CD4-positive, CD25-positive, alpha-beta regulatory T cell (primary cell): ENCODE measurements around the gene PRKAR1B. TPM values are rescaled to one million over a fixed set of nuclear protein-coding genes. Genes with fewer than 3 reads are reported as not detected.
A peak's percentile ranks its signal among the peaks of the same experiment; 100 is the strongest.
"Not testable (repeated sequence)": the region's sequence is repeated elsewhere in the genome, so short reads cannot be mapped to it uniquely, and the experiment has no call there.

ENCODE experiments used
- ATAC-seq, 2 donors: fragments of 150-1000 bp; cut with Tn5 transposase; one replicate each; pipeline ENCODE4 v1.10.0; 2021; ENCODE audit warnings: low read depth in 2 of 2, moderate number of reproducible peaks in 2 of 2, moderate library complexity in 1 of 2
- DNase-seq, 3 donors: peaks; one replicate each; pipeline versions ENCODE4 v3.0.0 to v3.0.0-alpha.2; 2012 to 2022; ENCODE audit warnings: mixed read lengths in 1 of 3
- H3K27ac ChIP-seq: one replicate; pipeline ENCODE4 v1.7.0; 2013; ENCODE audit warnings: mild to moderate bottlenecking, low read length; ENCODE audit not compliant: insufficient read depth, poor library complexity, severe bottlenecking
- H3K27me3 ChIP-seq: one replicate; pipeline ENCODE4 v1.7.0; 2013; ENCODE audit warnings: low read length; ENCODE audit not compliant: control insufficient read depth, insufficient read depth
- H3K36me3 ChIP-seq: one replicate; pipeline ENCODE4 v1.7.0; 2013; ENCODE audit warnings: mild to moderate bottlenecking, low read length, moderate library complexity; ENCODE audit not compliant: control insufficient read depth, insufficient read depth
- H3K4me1 ChIP-seq: 2 replicates; pipeline ENCODE4 v1.7.0; 2013; ENCODE audit warnings: mild to moderate bottlenecking, low read length; ENCODE audit not compliant: insufficient read depth, control insufficient read depth, poor library complexity, severe bottlenecking
- H3K4me3 ChIP-seq: one replicate; pipeline ENCODE4 v1.7.0; 2013; ENCODE audit warnings: low read depth, mild to moderate bottlenecking, low read length, moderate library complexity
- H3K9me3 ChIP-seq, 2 experiments: 1 replicate in 1 of 2; 2 replicates in 1 of 2; pipeline ENCODE4 v1.7.0; 2013; ENCODE audit warnings: low read length in 2 of 2, mild to moderate bottlenecking in 1 of 2, moderate library complexity in 1 of 2; ENCODE audit not compliant: control insufficient read depth in 2 of 2
- H3K27ac Mint-ChIP-seq, 3 donors: one replicate each; pipeline ENCODE4 v1.8.0; 2020 to 2022; ENCODE audit warnings: mild to moderate bottlenecking in 3 of 3, mixed read lengths in 3 of 3, moderate library complexity in 2 of 3
- H3K27me3 Mint-ChIP-seq: one replicate; pipeline ENCODE4 v1.8.0; 2022; ENCODE audit warnings: mild to moderate bottlenecking, mixed read lengths
- H3K36me3 Mint-ChIP-seq: one replicate; pipeline ENCODE4 v1.8.0; 2020; ENCODE audit warnings: mixed read lengths
- H3K4me1 Mint-ChIP-seq, 4 donors: one replicate each; pipeline ENCODE4 v1.8.0; 2020 to 2022; ENCODE audit warnings: mixed read lengths in 4 of 4, mild to moderate bottlenecking in 1 of 4
- H3K4me3 Mint-ChIP-seq, 4 donors: one replicate each; pipeline ENCODE4 v1.8.0; 2020 to 2022; ENCODE audit warnings: mild to moderate bottlenecking in 4 of 4, mixed read lengths in 4 of 4, moderate library complexity in 3 of 4
- H3K9me3 Mint-ChIP-seq, 7 donors: one replicate each; pipeline ENCODE4 v1.8.0; 2020 to 2022; ENCODE audit warnings: mixed read lengths in 7 of 7, mild to moderate bottlenecking in 3 of 7, moderate library complexity in 2 of 7
- polyA plus RNA-seq, 4 donors: library from polyadenylated mRNA; unstranded; fragments of 300-500 nt; fragmentation: Illumina TruSeq; gene quantifications; one replicate each; pipeline ENCODE4 v1.2.3, GENCODE V29; 2021
- total RNA-seq: library from RNA; stranded (reverse); gene quantifications from one replicate; pipeline ENCODE4 v1.2.3, GENCODE V29; 2022

PRKAR1B gene
- total and polyA plus RNA-seq, 5 donors from 2014 or later, result 4.9 to 12.5 (median 6.8) TPM

DNA sequence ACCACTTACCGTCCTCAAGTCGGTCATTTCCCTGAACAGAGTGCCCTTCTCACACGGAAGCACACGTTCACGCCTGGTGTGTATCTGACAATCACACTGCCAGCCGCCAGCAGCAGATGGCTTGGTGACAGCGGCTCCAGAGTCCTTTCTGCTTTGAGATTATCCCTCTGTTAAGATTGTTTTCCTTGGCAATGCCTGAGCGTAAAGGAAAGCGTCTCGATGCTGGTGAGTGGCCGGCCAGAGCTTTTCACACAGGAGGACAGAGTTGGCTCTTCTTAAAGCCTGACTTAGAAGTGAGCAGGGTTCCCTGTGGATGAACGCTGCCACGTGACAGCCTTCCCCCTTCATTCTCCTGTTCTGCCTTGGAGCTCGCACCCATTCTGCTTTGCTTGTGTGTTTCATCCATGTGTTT lies 22.1 kb upstream of the PRKAR1B start:
- H3K9me3 ChIP-seq, result no peaks in the 10 kb centered on the region
- Mint-ChIP-seq H3K27me3 (no peaks in the 10 kb centered on the region), H3K4me1 (peaks cover 0 to 6% (median 1%) of the 10 kb centered on the region in 4 donors), H3K4me3 (peak overlapping the region in 1 of 4 donors; percentile 56), H3K27ac (no peak overlapping the region), H3K9me3 (peaks cover 0 to 2% (median 0%) of the 10 kb centered on the region in 7 donors), H3K36me3 (peaks cover 9% of the 10 kb centered on the region)
- H3K4me3 ChIP-seq, result no peak overlapping the region
- no peak for ATAC-seq
- no peak overlapping the region for H3K27ac ChIP-seq
- DNase-seq, result no peak
- peaks cover 5% of the 10 kb centered on the region for H3K36me3 ChIP-seq
- H3K27me3 ChIP-seq, result no peaks in the 10 kb centered on the region
- H3K4me1 ChIP-seq, result no peaks in the 10 kb centered on the region

DNA sequence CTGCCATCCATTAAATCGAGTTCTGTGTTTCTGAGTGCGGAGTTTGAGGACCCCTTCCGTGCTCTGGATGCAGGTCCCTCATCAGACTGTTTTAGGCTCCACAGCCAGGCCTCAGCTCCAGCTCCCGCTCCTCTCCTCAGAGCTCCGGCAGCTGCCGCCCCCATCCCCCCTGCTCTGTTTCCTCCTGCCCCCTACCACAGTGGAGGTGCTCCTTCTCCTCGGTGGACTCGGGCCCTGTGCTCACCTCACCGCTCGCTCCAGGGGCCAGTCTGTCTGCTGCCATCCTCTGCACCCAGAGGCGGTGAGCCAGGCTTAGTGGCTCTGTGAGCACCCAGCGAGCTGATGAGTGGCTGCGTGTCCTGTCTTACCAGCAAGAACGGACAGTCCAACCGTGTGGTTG lies 21.4 kb upstream of the PRKAR1B start:
- Histone ChIP-seq H3K27me3 (no peaks in the 10 kb centered on the region), H3K36me3 (peaks cover 5% of the 10 kb centered on the region), H3K4me1 (no peaks in the 10 kb centered on the region), H3K9me3 (no peaks in the 10 kb centered on the region), H3K4me3 (no peak overlapping the region), H3K27ac (no peak overlapping the region)
- H3K36me3 Mint-ChIP-seq, result peaks cover 10% of the 10 kb centered on the region
- H3K9me3 Mint-ChIP-seq, result peaks cover 0 to 2% (median 0%) of the 10 kb centered on the region in 7 donors
- H3K27me3 Mint-ChIP-seq, result no peaks in the 10 kb centered on the region
- no peak overlapping the region for H3K4me3 Mint-ChIP-seq
- DNase-seq (no peak), ATAC-seq (no peak)
- H3K27ac Mint-ChIP-seq, result no peak overlapping the region
- H3K4me1 Mint-ChIP-seq, result peaks cover 0 to 6% (median 1%) of the 10 kb centered on the region in 4 donors

DNA sequence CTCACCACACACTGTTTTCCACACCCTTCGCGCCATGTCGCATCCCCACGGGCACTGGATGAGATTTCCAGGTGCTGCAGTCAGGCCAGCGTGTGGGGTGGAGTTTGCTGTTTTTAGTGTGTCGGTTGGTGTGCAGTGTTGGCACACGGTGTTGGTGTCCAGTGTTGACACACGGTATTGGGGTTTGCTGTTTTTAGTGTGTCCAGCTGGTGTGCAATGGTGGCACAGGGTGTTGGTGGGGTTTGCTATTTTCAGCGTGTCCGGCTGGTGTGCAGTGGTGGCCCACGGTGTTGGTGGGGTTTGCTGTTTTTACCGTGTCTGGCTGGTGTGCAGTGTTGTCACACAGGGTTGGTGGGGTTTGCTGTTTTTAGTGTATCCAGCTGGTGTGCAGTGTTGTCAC lies 20.1 kb upstream of the PRKAR1B start:
- no peaks in the 10 kb centered on the region for H3K9me3 ChIP-seq
- ATAC-seq (no peak), DNase-seq (no peak)
- H3K4me1 ChIP-seq, result no peaks in the 10 kb centered on the region
- Mint-ChIP-seq H3K27ac (no peak overlapping the region), H3K36me3 (peaks cover 15% of the 10 kb centered on the region), H3K27me3 (no peaks in the 10 kb centered on the region), H3K9me3 (peaks cover 0 to 2% (median 0%) of the 10 kb centered on the region in 7 donors), H3K4me3 (no peak overlapping the region), H3K4me1 (peaks cover 0 to 6% (median 1%) of the 10 kb centered on the region in 4 donors)
- no peak overlapping the region for H3K27ac ChIP-seq
- no peaks in the 10 kb centered on the region for H3K27me3 ChIP-seq
- H3K4me3 ChIP-seq, result no peak overlapping the region
- no peaks in the 10 kb centered on the region for H3K36me3 ChIP-seq

DNA sequence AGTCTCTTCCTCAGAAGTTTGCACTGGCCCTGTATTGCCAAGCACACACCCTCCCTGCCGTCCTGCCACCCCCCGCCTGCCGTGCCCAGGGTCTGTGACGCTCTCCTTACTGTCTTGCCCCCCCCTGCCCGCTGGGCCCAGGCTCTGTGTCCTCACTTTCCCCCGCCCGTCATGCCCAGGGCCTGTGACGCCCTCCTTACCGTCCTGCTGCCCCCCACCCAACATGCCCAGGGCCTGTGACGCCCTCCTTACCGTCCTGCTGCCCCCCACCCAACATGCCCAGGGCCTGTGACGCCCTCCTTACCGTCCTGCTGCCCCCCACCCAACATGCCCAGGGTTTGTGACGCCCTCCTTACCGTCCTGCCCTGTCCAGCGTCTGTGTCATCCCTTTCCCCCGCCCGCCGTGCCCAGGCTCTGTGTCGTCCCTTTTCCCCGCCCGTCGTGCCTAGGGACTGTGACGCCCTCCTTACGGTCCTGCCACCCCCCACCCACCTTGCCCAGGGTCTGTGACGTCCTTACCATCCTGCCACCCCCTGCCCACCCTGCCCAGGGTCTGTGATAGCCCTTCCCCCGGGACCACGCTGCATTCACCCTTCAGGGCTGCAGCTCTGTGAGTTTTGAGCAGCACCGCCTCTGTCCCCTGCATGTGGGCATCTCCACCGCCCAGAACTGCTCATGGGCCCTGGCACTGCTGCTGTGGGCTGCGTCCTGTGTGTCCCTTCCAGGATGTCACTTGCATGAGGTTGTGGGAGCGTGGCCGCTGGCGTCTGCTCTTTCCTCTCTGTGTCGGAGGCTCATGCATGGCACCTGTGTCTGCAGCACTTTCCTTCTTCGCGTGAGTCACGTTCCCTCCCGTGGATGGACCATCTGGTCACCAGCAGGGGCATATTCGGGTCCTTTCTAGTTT lies 19.3 kb upstream of the PRKAR1B start:
- Histone ChIP-seq H3K27ac (no peak overlapping the region), H3K27me3 (no peaks in the 10 kb centered on the region), H3K9me3 (no peaks in the 10 kb centered on the region), H3K4me3 (no peak overlapping the region), H3K36me3 (peaks cover 7% of the 10 kb centered on the region), H3K4me1 (no peaks in the 10 kb centered on the region)
- DNase-seq (no peak), ATAC-seq (no peak)
- Mint-ChIP-seq H3K36me3 (peaks cover 19% of the 10 kb centered on the region), H3K4me3 (no peak overlapping the region), H3K27me3 (no peaks in the 10 kb centered on the region), H3K4me1 (peaks cover 0 to 6% (median 1%) of the 10 kb centered on the region in 4 donors), H3K27ac (no peak overlapping the region), H3K9me3 (peaks cover 0 to 2% (median 0%) of the 10 kb centered on the region in 7 donors)

DNA sequence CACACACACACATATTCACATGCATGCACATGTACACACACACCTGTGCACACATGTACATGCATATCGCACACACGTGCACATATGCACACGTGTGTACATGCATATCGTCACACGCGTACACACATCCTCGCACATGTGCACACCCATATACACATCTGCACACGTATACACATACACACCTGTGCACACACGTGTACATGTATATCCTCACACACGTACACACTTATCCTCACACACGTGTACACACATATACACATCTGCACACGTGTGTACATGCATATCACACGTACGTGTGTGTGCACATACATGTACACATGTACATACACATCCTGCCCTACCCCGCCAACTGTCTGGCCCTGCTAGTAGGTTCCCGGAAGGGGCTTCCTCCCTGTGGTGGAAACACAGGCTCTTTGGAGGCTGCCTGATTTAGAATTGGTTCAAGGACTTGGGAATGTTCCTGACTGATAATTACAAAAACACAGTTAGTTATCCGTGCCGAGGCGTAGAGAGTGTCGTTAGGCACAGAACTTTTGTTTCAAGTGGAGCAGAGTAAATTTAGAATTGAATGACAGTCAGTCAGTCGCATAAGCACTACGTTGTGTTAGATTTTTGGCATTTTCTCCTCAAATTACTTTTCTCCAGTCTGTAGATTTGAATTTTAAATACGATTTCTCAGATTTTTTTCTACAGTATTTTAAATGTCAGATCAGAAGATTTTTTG lies 18.5 kb upstream of the PRKAR1B start:
- no peak overlapping the region for H3K27ac ChIP-seq
- Mint-ChIP-seq H3K4me1 (peaks cover 0 to 6% (median 1%) of the 10 kb centered on the region in 4 donors), H3K27me3 (no peaks in the 10 kb centered on the region), H3K4me3 (no peak overlapping the region), H3K36me3 (peaks cover 23% of the 10 kb centered on the region), H3K9me3 (peaks cover 0 to 2% (median 0%) of the 10 kb centered on the region in 7 donors), H3K27ac (no peak overlapping the region)
- no peak overlapping the region for H3K4me3 ChIP-seq
- H3K4me1 ChIP-seq, result no peaks in the 10 kb centered on the region
- no peaks in the 10 kb centered on the region for H3K9me3 ChIP-seq
- no peak for DNase-seq
- H3K27me3 ChIP-seq, result no peaks in the 10 kb centered on the region
- H3K36me3 ChIP-seq, result peaks cover 7% of the 10 kb centered on the region
- ATAC-seq, result no peak

DNA sequence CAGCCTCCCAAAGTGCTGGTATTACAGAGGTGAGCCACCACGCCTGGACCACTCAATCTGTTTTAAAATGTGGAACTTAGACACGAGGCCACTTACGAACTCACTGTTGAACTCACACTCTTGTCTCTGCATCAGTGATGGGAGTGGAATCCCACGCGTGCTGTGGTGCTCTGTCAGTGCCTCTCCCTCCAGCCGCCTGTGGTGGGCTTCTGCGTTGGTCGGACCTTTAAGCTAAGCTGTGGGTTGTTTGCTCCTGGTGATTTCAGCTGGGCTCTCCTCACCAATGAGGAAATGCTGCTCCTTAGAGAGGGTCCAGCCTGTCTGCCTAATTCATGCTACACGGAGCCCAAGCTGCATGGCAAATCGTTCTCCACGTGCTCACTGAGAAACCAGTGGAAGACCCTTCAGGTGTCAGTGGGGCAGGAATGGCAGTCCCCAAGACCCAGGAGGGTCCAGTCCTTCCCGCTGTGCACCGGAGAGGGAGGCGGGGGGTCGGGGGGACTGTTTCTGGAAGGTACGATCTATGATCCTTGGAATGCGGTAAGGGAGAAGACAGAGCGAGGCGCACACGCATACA lies 17.9 kb upstream of the PRKAR1B start:
- Mint-ChIP-seq H3K27ac (no peak overlapping the region), H3K4me3 (no peak overlapping the region)
- H3K27ac ChIP-seq, result no peak overlapping the region

DNA sequence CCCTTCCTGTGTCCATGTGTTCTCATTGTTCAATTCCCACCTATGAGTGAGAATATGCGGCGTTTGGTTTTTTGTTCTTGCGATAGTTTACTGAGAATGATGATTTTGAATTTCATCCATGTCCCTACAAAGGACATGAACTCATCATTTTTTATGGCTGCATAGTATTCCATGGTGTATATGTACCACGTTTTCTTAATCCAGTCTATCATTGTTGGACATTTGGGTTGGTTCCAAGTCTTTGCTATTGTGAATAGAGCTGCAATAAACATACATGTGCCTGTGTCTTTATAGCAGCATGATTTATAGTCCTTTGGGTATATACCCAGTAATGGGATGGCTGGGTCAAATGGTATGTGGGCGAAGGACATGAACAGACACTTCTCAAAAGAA lies 17.0 kb upstream of the PRKAR1B start:
- not testable (repeated sequence) for H3K27ac Mint-ChIP-seq, ATAC-seq, H3K4me3 Mint-ChIP-seq, H3K9me3 Mint-ChIP-seq, H3K27me3 Mint-ChIP-seq, H3K27ac ChIP-seq, DNase-seq, H3K4me1 Mint-ChIP-seq, H3K27me3 ChIP-seq, H3K9me3 ChIP-seq, H3K4me1 ChIP-seq, H3K4me3 ChIP-seq, H3K36me3 ChIP-seq
- peaks cover 24% of the 10 kb centered on the region for H3K36me3 Mint-ChIP-seq

More for the DNA sequence above, 17.9 kb upstream of the PRKAR1B start:
- DNase-seq (no peak), ATAC-seq (no peak)
- Histone ChIP-seq H3K9me3 (no peaks in the 10 kb centered on the region), H3K4me3 (no peak overlapping the region), H3K4me1 (no peaks in the 10 kb centered on the region), H3K36me3 (peaks cover 7% of the 10 kb centered on the region), H3K27me3 (no peaks in the 10 kb centered on the region)
- H3K36me3 Mint-ChIP-seq, result peaks cover 24% of the 10 kb centered on the region
- H3K4me1 Mint-ChIP-seq, result peaks cover 0 to 6% (median 1%) of the 10 kb centered on the region in 4 donors
- no peaks in the 10 kb centered on the region for H3K27me3 Mint-ChIP-seq
- H3K9me3 Mint-ChIP-seq, result peaks cover 0 to 2% (median 0%) of the 10 kb centered on the region in 7 donors
